NCI-H526 treated with DMSO at 0.1 percent for 48 hours (cell line): ENCODE measurements around the gene MEMO1.
"Not testable (repeated sequence)": the region's sequence is repeated elsewhere in the genome, so short reads cannot be mapped to it uniquely, and the experiment has no call there.

Experiments used
- DNase-seq: peaks from one replicate; lab custom pipeline; 2025; lab: John Stamatoyannopoulos, UW

The MEMO1 gene

DNA sequence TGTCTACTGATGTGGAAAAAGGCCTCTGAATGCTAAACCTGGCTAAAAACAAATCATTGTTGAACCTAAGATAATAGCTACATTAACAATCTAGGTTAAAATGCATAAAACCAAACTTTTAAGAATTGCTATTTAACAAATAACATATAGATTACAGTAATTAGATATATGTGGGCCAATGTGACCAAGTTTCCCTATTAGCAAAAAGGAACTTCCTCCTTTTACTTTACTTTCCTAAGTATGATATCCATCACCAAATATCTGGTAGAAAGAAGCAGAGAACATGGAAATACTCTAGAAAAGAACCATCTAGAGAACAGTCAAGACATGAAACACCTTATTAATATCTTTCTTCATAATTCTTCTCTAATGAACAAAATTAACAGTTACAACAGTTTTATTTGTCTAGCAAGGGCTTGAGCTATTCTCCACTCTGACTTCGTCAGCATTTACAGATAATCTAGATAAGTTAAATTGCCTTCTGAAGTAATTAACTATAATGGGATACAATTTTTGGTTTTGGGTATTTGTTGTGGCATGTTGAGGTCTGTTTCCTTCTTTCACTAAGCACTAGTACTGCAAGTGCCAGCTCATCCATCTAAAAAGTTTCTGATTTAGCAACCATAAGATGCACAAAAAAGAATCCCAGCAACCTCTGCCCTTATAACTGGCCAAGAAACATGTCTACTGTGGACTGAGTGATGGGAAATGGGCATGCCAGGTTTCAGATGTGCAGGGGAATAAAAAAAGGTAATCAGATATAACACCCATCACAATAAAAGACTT lies 53.3 kb downstream of the MEMO1 start:
- DNase-seq = no peak

DNA sequence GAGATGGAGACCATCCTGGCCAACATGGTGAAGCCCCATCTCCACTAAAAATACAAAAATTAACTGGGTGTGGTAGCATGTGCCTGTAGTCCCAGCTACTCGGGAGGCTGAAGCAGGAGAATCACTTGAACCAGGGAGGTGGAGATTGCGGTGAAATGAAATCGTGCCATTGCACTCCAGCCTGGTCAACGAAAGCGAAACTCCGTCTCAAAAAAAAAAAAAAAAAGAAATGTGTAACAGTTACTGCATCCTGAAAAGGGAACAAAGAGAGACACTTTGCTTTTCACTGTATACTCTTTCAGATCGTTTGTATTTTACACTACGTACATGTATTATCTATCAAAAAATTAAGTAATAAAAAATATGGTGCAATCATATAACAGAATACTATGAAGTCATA lies 53.9 kb downstream of the MEMO1 start:
- DNase-seq = not testable (repeated sequence)

DNA sequence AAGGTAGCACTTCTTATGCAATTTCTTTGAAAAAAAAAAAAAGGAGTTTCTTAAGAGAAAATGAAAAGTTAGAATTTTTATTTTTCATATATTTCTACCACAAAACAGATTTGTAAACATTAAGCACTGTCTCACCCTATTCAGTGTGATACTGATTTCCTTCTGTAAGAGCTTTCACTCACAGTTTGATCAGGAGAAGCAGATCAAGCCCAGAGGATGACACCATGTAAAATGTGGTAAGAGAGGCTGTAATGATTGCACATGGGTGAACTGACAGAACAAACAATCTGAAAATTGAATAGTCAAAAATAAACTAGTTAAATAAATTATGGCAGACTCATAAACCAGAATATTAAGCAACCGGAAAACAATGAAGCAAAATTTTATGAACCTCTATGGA lies 54.5 kb downstream of the MEMO1 start:
- no peak for DNase-seq

DNA sequence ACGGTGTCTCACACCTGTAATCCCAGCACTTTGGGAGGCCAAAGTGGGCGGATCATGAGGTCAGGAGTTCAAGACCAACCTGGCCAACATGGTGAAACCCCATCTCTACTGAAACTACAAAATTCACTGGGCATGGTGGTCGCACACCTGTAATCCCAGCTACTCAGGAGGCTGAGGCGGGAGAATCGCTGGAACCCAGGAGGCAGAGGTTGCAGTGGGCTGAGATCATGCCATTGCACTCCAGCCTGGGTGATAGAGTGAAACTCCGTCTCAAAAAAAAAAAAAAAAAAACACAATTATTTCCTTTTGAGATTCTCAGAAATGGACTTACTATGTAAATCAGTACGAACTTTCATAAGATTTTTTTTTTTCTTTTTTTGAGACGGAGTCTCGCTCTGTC lies 57.7 kb downstream of the MEMO1 start:
- not testable (repeated sequence) for DNase-seq

DNA sequence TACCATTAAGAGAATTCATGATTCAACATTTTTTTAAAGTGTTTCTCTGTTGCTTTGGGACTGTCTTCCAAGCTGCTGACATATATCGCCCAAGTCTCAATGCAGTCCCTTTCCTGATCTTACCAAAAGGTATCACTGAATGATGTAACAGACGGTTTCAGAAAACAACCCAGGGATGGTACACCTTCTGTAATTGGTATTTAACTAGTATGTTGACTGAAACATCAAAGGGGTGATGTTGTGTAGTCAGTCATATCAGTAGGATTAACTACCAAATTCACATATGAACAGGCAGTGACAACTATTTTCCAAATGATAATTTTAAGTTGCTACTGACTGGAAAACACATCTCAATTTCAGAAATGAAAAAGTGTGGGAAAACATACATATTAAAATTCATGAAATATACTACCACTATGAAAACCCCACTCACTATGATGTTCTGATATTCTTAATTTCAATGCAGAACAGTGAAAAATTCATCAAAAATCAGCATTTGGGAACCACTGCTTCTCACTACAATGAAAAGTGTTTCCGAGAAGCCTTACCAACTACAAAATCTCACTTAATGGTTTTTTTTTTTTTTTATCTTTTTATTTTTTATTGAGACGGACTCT lies 59.8 kb downstream of the MEMO1 start:
- no peak for DNase-seq

DNA sequence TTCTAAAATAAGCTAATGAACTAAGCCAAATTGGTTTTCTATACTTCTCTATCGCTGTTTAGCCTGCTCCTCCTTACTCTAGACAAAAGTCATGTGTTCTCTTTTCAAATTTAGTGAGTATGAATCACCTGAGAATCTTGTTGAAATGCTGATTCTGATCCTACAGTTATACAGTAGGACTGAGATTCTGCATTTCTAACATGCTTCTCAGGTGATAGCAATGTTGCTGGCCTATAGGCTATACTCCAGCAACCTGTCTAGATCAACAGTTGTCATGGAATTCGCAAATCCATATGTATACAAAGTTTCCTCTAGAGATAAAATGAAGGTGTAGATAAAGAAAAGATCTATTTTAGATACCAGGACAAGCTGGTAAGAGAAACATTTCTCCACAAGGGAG lies 62.9 kb downstream of the MEMO1 start:
- no peak for DNase-seq

DNA sequence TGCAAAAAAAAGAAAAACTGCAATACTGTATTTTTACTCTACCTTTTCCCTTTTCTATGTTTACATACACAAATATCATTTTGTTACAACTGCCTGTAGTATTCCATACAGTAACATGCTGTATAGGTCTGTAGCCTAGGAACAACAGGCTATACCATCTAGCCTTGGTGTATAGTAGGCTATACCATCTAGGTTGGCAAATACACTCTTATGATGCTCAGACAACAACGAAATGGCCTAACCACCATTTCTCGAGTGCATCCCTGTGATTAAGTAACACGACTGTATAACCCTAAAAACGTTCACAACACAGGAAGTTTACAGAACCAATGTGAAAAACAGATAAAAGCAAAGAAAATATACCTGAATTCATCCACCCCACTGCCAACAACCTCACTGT lies 64.0 kb downstream of the MEMO1 start:
- DNase-seq = no peak

DNA sequence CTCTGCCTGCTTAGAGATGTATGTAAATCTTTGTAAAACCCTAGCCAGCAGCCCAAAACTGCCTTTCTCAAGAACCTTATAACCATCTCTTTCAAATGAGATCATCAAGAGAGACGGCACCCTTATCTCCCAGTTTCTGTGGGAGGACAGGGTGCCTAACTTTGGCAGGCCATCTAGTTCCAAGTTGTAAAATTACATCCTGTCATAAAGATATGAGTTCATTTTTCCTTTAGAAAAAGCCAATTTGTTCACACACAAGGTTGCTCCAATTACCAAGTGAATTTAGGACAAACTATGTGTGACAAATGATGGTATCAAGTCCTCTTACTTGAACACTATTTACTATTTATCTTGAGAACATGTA lies 65.3 kb downstream of the MEMO1 start:
- DNase-seq = no peak

DNA sequence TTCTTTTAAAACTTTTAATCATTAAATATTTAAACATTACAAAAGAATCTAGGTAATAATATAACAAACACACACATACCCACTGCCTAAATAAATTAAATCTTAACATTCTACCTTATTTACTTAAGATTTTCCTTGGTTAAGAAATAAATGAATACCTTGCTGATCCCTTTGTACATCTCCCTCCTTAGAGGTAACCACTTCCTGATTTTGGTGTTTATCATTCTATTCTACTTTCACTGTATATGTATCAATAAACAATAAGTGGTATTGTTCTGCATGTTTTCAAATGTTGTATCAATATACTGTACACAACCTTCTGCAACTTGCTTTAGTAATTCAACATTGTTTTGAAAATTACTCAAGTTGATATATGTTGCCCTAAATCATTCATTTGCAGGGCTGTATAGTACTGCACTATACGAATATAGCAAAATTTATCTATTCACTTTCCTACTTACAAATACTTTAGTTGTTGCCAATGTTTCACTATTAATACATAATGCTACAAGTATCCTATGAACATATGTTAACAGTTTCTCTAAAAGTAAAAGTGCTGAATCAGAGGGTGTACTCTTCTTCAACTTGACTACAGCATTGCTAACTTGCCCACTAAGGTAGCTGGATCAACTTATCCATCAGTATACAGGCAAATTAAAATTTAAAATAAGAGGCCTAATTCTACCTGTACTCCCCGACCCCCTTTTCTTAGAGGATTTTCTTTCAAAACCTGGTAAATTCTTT lies 65.8 kb downstream of the MEMO1 start:
- DNase-seq = no peak

DNA sequence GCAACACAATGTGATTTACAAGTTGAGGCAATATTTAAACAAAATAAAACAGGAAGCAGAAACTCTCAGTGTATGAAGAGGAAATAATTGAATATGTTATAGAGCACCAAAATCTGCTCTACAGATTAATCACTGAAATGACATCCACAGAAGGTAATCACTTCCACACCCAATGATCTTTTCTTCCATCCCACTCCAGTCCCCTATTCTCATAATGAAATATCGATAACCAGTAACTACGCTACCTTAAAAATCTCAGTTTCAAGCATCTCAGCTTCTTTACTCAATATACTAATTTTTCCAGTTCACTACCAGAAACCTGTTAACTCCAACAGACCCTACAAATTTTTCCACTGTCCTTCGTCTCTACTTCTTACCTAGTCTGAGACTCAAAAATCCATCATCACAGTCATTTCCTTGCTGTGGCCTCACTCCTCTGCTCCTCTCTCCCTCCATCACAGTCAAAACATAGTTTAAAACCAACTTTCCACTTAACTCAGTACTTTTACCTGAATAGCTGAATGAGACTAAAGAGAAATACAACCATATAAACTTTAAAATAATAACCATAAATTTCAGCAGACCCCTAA lies 67.1 kb downstream of the MEMO1 start:
- DNase-seq = no peak

DNA sequence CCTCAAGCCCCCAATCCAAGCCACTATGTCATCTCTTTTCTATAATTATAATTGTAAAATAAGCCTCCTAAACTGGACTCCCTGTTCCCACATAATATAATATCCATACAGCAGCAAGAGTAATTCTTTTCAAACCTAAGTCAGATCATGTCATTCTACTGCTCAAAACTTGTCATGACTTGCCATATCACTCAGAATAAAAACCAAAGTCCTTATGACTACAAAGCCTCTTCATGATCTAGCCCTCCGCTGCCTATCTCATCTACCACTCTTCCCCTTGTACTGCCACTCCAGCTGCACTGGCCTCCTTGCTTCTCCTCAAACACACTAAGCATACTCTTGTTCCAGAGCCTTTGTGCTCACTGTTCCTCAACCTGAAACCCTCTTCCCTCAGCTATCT lies 69.9 kb downstream of the MEMO1 start:
- no peak for DNase-seq

DNA sequence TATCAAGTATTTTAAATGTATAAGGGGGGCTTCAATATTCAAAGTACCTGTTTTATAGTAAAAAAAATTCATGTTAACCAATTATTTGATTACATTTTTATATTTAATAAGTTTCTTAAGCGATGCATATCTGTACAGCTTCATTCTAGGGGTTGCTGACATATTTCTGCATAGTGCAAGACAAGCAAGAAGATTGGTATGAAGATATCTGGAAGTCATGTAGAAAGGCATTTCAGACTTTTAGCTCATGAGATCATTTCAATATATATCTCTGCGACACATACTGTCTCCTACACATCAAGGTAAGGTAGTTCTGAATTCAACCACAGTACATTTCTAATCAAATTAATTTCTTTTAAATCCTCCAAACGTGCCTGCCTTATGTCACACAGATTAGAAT lies 73.1 kb downstream of the MEMO1 start:
- no peak for DNase-seq

DNA sequence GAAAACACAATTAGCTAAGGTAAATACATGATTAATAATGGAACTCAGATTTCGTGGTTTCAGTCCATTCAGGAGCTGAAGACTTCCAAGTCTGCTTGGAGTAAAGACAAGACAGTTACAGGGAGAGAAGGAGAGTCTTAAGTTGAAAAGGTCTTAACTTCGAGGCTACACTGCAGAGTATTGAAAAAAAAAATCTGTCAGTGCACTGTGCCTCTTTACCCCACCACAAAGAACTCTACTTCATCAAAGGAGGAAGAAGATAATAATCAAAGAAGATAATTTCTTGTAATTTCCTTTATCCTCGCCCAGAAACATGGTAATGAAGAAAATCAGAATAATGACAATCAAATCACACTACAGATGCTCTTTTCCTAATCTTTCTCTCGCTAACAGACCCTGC lies 75.4 kb downstream of the MEMO1 start:
- DNase-seq = no peak

DNA sequence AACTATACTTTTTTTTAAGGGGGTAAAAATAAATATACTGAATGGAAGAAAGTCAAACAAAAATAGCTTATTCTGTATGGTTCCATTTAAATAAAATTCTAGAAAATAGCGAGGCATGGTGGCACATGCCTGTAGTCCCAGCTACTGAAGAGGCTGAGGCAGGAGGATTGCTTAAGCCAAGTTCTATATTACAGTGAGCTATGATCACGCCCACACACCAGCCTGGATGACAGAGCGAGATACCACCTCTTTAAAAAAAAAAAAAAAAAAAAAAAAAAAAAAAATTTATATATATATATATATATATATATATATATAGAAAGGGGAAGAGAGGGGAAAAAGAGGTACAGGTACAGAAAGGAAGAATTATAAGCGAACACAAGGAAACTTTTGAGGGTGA lies 77.7 kb downstream of the MEMO1 start:
- DNase-seq = no peak

DNA sequence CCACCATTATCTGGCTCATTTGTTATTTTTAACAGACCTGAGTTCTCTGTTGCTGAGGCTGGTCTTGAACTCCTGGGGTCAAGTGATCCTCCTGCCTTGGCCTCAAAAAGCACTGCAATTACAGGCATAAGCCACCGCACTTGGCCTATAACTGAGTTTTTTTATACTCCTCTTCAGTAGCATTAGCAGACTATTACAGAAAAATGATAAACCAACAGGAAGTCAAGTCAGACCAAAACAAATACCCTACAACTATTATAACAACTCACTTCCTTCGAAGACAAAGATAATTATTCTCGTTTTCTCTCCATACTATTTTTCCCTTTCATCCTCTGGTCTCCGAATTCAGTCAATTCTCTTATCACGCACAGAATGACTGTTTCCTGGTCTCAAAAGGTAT lies 78.2 kb downstream of the MEMO1 start:
- no peak for DNase-seq

DNA sequence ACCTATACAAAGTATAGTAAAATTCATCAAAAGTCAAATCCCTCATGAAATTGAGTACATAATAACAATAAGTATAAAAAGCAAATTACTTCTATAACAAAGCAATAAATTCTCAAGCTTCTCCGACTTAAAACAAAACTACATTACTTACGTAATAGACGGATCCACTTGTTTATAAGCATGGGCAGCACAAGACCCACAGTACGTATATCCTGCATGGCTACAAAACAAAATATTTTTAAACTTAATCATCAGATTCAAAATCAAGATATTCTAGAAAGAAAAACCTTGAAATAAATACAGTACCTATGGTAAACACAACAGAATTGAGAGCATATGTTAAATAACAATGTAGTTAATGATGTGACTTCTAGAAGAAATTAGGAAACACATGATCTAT lies 78.9 kb downstream of the MEMO1 start:
- DNase-seq = no peak

DNA sequence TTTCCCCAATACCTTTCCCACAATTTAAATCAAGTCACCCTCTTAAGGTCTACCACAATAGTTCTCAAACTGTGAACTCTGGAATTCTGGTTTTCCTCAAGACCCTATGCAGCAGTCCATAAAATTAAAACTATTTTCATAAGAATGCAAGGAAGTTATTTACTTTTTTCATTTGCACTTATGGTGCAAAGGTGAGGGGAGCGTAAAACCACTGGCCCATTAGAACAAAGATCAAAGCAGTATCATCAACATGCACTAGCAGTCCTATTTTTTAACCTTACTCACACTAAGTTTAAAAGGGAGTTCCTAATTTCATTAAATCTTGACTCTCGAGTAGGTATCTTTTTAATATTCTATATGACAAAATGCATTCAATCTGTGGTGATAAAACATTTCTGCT lies 85.3 kb downstream of the MEMO1 start:
- no peak for DNase-seq

DNA sequence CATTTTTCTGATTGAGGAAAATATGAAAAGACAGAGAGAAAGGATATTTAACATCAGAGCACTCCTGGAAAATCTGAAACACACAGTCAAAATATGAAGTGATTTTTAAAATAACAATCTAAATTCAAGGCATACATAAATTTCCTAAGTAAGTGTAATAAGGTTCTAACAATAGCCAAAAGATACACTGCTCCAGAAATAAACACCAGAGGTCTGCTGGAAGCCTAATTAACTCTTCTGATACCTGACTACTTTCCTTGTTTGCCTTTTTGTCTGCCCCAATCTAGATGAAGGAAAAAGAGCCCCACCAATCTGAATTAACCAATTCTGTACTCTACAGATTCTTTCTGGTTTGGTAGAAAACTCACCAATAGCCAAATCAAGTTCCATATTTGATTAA lies 87.1 kb downstream of the MEMO1 start:
- peak; percentile 47 for DNase-seq

DNA sequence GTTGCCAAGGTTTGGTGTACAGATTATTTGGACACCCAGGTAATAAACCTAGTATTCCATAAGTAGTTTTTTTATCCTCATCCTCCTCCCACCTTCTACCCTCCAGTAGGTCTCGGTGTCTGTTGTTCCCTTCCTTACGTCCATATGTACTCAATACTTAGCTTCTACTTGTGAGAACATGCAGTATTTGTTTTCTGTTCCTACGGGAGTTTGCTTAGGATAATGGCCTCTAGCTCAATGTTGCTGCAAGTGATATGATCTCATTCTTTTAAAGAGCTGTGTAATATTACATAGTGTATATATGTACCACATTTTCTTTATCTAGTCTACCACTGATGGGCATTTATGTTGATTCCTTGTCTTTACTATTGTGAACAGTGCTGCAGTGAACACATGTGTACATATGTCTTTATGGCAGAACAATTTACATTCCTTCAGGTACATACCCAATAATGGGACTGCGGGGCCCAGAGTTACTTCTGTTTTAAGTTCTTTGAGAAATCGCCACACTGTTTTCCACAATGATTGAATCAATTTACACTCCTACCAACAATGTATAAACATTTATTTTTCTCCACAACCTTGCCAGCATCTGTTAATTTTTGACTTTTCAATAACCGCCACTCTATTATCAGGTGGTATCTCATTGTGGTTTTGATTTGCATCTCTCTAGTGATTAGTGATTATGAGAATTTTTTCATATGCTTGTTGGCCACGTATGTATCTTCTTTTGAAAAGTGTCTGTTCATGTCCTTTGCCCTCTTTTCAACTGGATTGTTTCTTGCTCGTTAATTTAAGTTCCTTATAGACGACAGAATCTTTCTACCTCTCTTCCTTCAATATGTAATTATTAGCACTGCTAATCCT lies 88.0 kb downstream of the MEMO1 start:
- peak; percentile 92 for DNase-seq

DNA sequence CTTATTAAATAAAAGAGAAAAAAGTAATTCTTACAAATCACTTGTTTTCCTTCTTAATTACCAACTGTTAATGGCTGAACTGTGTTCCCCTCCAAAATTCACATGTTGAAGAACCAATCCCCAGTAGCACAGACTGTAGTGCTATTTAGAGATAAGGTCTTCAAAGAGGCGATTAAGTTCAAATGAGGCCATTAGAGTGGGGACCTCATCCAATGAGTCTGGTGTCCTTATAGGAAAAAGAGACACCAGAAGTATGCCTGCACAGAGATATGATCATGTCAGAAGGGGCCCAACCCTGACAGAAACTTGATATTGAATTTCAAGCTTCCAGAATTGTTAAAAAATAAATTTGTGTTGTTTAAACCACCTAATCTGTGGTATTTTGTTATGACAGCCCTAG lies 89.8 kb downstream of the MEMO1 start:
- no peak for DNase-seq

DNA sequence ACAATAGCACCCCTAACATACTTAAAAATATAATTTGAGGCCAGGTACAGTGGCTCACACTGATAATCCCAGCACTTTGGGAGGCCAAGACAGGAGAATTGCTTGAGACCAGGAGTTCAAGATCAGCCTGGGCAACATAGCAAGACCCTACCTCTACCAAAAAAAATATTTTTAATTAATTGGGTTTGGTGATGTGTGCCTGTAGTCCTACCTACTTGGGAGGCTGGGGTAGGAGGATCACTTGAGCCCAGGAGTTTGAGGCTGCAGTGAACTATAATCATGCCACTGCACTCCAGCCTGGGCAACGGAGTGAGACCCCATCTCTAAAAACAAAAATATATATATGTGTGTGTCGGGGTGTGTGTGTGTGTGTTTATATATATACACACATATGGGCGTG lies 91.3 kb downstream of the MEMO1 start:
- no peak for DNase-seq

DNA sequence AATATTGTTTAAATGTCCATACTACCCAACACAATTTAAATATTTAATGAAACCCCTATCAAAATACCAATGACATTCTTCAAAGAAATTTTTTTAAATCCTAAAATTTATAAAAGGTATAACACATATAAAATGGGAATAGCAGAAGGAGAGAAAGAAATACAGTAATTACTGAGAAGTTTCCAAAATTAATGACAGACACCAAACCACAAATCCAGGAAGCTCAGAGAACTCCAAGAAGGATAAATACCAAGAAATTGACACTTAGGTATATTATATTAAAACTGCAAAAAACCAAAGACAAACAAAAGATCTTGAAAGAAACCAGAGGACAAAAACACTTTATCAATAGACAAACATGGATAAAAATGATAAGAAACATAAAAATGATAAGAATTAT lies 101.1 kb downstream of the MEMO1 start:
- DNase-seq = no peak
